Endothelial cell of umbilical vein (primary cell): ENCODE data around the gene LMNA. TPM values are rescaled to one million over a fixed set of nuclear protein-coding genes. Genes with fewer than 3 reads are reported as not detected.

Experiments
- BruUV-seq: library from RNA; stranded (reverse); fragments of 400-500 nt; replicated peaks from 2 replicates; lab custom pipeline; 2021; lab: Mats Ljungman, UMichigan
- CTCF ChIA-PET: fragments of 300-600, 350-600 bp; sonication (Branson Sonifier 250); formaldehyde crosslinking; loops from one replicate; lab custom pipeline; 2021; ENCODE audit warnings: antibody characterized with exemption, inconsistent platforms; lab: Charles Lee
- POLR2A ChIA-PET: fragments of 300-600, 350-600 bp; sonication (Branson Sonifier 250); formaldehyde crosslinking; loops from one replicate; lab custom pipeline; 2021; ENCODE audit warnings: antibody characterized with exemption, inconsistent platforms; lab: Charles Lee
- DNase-seq: peaks from one replicate; pipeline ENCODE4 v3.0.0-alpha.2; 2011; ENCODE audit warnings: low read depth, low spot score
- FAIRE-seq: peaks from 2 replicates; lab custom pipeline; 2011; peaks lifted over from hg19 to GRCh38; lab: Jason Lieb, UNC
- H2AFZ ChIP-seq: 2 replicates; pipeline ENCODE4 v1.6.0; 2012; ENCODE audit warnings: low read depth, low read length, control low read depth, inconsistent platforms
- H3K27ac ChIP-seq: 2 replicates; pipeline ENCODE4 v1.5.1; 2011; ENCODE audit warnings: low read depth, mild to moderate bottlenecking, control low read depth, low read length, moderate library complexity; ENCODE audit not compliant: insufficient read depth
- H3K27me3 ChIP-seq, 2 experiments: 2 replicates each; pipeline versions ENCODE4 v1.6.0 to v1.6.1; 2011; ENCODE audit warnings: low read length in 2 of 2, mixed read lengths in 1 of 2; ENCODE audit not compliant: control insufficient read depth in 2 of 2, insufficient read depth in 2 of 2
- H3K36me3 ChIP-seq, 2 experiments: 2 replicates in 1 of 2; 3 replicates in 1 of 2; pipeline ENCODE4 v1.5.1; 2011; ENCODE audit warnings: low read length in 2 of 2, mild to moderate bottlenecking in 1 of 2, moderate library complexity in 1 of 2; ENCODE audit not compliant: control insufficient read depth in 2 of 2, insufficient read depth in 2 of 2; ENCODE audit errors: extremely low read depth in 1 of 2
- H3K4me1 ChIP-seq: 3 replicates; pipeline ENCODE4 v1.5.1; 2011; ENCODE audit warnings: mild to moderate bottlenecking, low read length; ENCODE audit not compliant: control insufficient read depth, insufficient read depth; ENCODE audit errors: extremely low read depth
- H3K4me2 ChIP-seq: 2 replicates; pipeline ENCODE4 v1.6.1; 2011; ENCODE audit warnings: low read length, control low read depth, mixed read lengths; ENCODE audit not compliant: insufficient read depth
- H3K4me3 ChIP-seq, 3 experiments: fragments of 200-600 bp in 1 of 3; sonication (generic), shearing (Covaris generic) in 1 of 3; replicated peaks in 1 of 3; 2 replicates each; pipeline ENCODE4 v1.5.1; 2011 to 2016; ENCODE audit warnings: control low read depth in 3 of 3, low read length in 3 of 3, mild to moderate bottlenecking in 2 of 3, inconsistent platforms in 1 of 3, low read depth in 1 of 3, moderate library complexity in 1 of 3; ENCODE audit not compliant: insufficient read depth in 1 of 3
- H3K79me2 ChIP-seq: 2 replicates; pipeline ENCODE4 v1.6.0; 2012; ENCODE audit warnings: low read length, inconsistent platforms; ENCODE audit not compliant: control insufficient read depth, insufficient read depth
- H3K9ac ChIP-seq: replicated peaks from 2 replicates; pipeline ENCODE3; 2011; ENCODE audit warnings: low read length, control low read depth; ENCODE audit not compliant: insufficient read depth; ENCODE audit errors: extremely low read depth
- H3K9me1 ChIP-seq: replicated peaks from 3 replicates; pipeline ENCODE4 v1.6.0; 2011; ENCODE audit warnings: mild to moderate bottlenecking, low read length; ENCODE audit not compliant: control insufficient read depth, insufficient read depth; ENCODE audit errors: extremely low read depth
- H3K9me3 ChIP-seq: replicated peaks from 2 replicates; pipeline ENCODE4 v1.5.1; 2012; ENCODE audit warnings: low read length, inconsistent platforms; ENCODE audit not compliant: control insufficient read depth, insufficient read depth
- H4K20me1 ChIP-seq: replicated peaks from 2 replicates; pipeline ENCODE3; 2011; ENCODE audit warnings: mild to moderate bottlenecking, low read length; ENCODE audit not compliant: control insufficient read depth, insufficient read depth; ENCODE audit errors: extremely low read depth
- CTCF ChIP-seq, 2 donors: IDR thresholded peaks; 1 replicate in 1 of 2; 2 replicates in 1 of 2; pipeline ENCODE4 v1.5.1; 2011; ENCODE audit warnings: low read length in 2 of 2, mild to moderate bottlenecking in 2 of 2, moderate library complexity in 2 of 2, control low read depth in 1 of 2, inconsistent platforms in 1 of 2, low read depth in 1 of 2; ENCODE audit not compliant: insufficient read depth in 1 of 2; ENCODE audit errors: extremely low read depth in 1 of 2
- EZH2 ChIP-seq: IDR thresholded peaks from 2 replicates; pipeline ENCODE4 v1.6.1; 2012; ENCODE audit warnings: borderline replicate concordance, low read depth, mild to moderate bottlenecking, moderate library complexity, low read length, inconsistent platforms; ENCODE audit not compliant: severe bottlenecking
- FOS ChIP-seq: IDR thresholded peaks from 2 replicates; pipeline ENCODE4 v1.6.1; 2011; ENCODE audit warnings: mild to moderate bottlenecking, low read length, moderate library complexity, borderline replicate concordance; ENCODE audit not compliant: insufficient read depth
- JUN ChIP-seq: IDR thresholded peaks from 2 replicates; pipeline ENCODE4 v1.6.1; 2011; ENCODE audit warnings: borderline replicate concordance, low read depth; ENCODE audit not compliant: insufficient read length, insufficient read depth
- MYC ChIP-seq: IDR thresholded peaks from one replicate; pipeline ENCODE4 v1.6.1; 2011; ENCODE audit warnings: mild to moderate bottlenecking, low read depth, low read length
- POLR2A ChIP-seq: IDR thresholded peaks from 2 replicates; pipeline ENCODE4 v1.6.1; 2012; ENCODE audit warnings: low read depth, mild to moderate bottlenecking, control low read depth, low read length
- POLR2AphosphoS5 ChIP-seq: IDR thresholded peaks from 2 replicates; pipeline ENCODE4 v1.6.1; 2012; ENCODE audit warnings: low read depth, mild to moderate bottlenecking, control low read depth, low read length, moderate library complexity; ENCODE audit not compliant: insufficient read depth
- dilution Hi-C: fragments of 300-500 bp; cut with MboI; formaldehyde crosslinking; loops from one replicate; pipeline ENCODE4 v1.15.0; 2019; ENCODE audit warnings: low sequenced_read_pairs; ENCODE audit not compliant: extremely low pct_ligation_motif_present
- intact Hi-C: fragments of 100-400 bp; cut with micrococcal nuclease; formaldehyde crosslinking; loops from one replicate; pipeline ENCODE4 v1.10.0; 2022
- polyA plus RNA-seq, 4 experiments: library from polyadenylated mRNA; depleted of rRNA in 3 of 4; stranded (reverse) in 3 of 4; unstranded in 1 of 4; fragments of >200 nt; gene quantifications; 2 replicates each; pipeline versions ENCODE4 v1.2.1 to v1.2.3, GENCODE V29; 2011 to 2012; ENCODE audit warnings: missing spikeins in 1 of 4
- total RNA-seq: library from RNA; stranded (reverse); gene quantifications from 2 replicates; pipeline ENCODE4 v1.2.3, GENCODE V29; 2021
- TF ChIP-seq, protein P1 (sequence below): IDR thresholded peaks from 2 replicates; pipeline ENCODE4 v1.6.1; 2011; ENCODE audit not compliant: insufficient read depth, insufficient read length

The LMNA gene
- total and polyA plus RNA-seq, 2 donors (not counting 3 experiments of a cell fraction or from before 2014, with no cell fraction given), result 371 to 742 TPM

GRCh38 chr1:156095906-156096508, 18.5 kb upstream of the LMNA start:
- Histone ChIP-seq H4K20me1 (no peaks in the 10 kb centered on the region), H3K9me1 (no peaks in the 10 kb centered on the region), H2AFZ (no peak overlapping the region), H3K79me2 (no peaks in the 10 kb centered on the region), H3K36me3 (peaks cover 0 to 3% of the 10 kb centered on the region in 2 experiments), H3K9ac (no peak overlapping the region), H3K9me3 (no peaks in the 10 kb centered on the region), H3K4me2 (no peak overlapping the region), H3K4me1 (peaks cover 29% of the 10 kb centered on the region), H3K4me3 (no peak overlapping the region), H3K27ac (peak overlapping the region; percentile 92), H3K27me3 (no peaks in the 10 kb centered on the region)
- BruUV-seq, result no TSS peak
- dilution Hi-C loops, result no loop called here
- ChIA-PET CTCF (interaction anchor here (0.7 to 21.0 kb wide), 11 partner anchors 12 to 224 kb away, joined by 3 to 627 read pairs (median 7); partner anchors contain the start of gene LMNA), POLR2A (no interaction called here)
- no peak for DNase-seq
- no peak for TF ChIP-seq JUN
- no peak for TF ChIP-seq EZH2
- no peak for TF ChIP-seq POLR2AphosphoS5
- no peak for TF ChIP-seq FOS
- no peak for TF ChIP-seq CTCF (IDR thresholded peaks at IDR 0.05; ENCODE audit: extremely low read depth in 1 of 2, insufficient read depth in 1 of 2, low read depth in 1 of 2, low read length in 2 of 2)
- no peak for TF ChIP-seq POLR2A
- TF ChIP-seq, protein P1, sequence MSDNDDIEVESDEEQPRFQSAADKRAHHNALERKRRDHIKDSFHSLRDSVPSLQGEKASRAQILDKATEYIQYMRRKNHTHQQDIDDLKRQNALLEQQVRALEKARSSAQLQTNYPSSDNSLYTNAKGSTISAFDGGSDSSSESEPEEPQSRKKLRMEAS, result no peak
- no peak for TF ChIP-seq MYC
- intact Hi-C loops, result loop anchor here (1.0 to 2.0 kb wide), 2 partner anchors 27 to 34 kb away; no protein-coding TSS in a partner anchor
- peak; percentile 48 for FAIRE-seq
